NCI-H2227 treated with DMSO at 0.1 percent for 48 hours (cell line): ENCODE measurements around the gene CSMD2.
"Not testable (repeated sequence)": the region's sequence is repeated elsewhere in the genome, so short reads cannot be mapped to it uniquely, and the experiment has no call there.

Experiments
- DNase-seq: peaks from one replicate; lab custom pipeline; 2025; lab: John Stamatoyannopoulos, UW

CSMD2 gene

GRCh38 chr1:34164771-34165391 lies at the start of gene CSMD2:
CSMD2 (minus strand) TSS chr1:34165230; CDS start chr1:34165097, 133 bp downstream.
- peak; percentile 51 for DNase-seq

GRCh38 chr1:34213956-34214355 lies 48.9 kb upstream of the CSMD2 start:
- peak; percentile 3 for DNase-seq

- no peak for DNase-seq
Measured at GRCh38 chr1:34212673-34213072, 47.6 kb upstream of the CSMD2 start.

GRCh38 chr1:34199927-34200326 lies 34.9 kb upstream of the CSMD2 start:
- DNase-seq, result no peak

- no peak for DNase-seq
Measured at GRCh38 chr1:34192621-34193020, 27.6 kb upstream of the CSMD2 start.

GRCh38 chr1:34190692-34191091 lies 25.7 kb upstream of the CSMD2 start:
- DNase-seq, result no peak

- no peak for DNase-seq
Measured at GRCh38 chr1:34188985-34189384, 24.0 kb upstream of the CSMD2 start.

- no peak for DNase-seq
Measured at GRCh38 chr1:34188418-34188817, 23.4 kb upstream of the CSMD2 start.

- no peak for DNase-seq
Measured at GRCh38 chr1:34186741-34187494, 21.9 kb upstream of the CSMD2 start.

- DNase-seq, result not testable (repeated sequence)
Measured at GRCh38 chr1:34183381-34183780, 18.4 kb upstream of the CSMD2 start.

- DNase-seq, result no peak
Measured at GRCh38 chr1:34178072-34178471, 13.0 kb upstream of the CSMD2 start.

GRCh38 chr1:34176830-34177603 lies 12.0 kb upstream of the CSMD2 start, which contains the start of gene C1orf94:
C1orf94 (plus strand) TSS chr1:34176907; CDS start chr1:34177790, 883 bp downstream.
- DNase-seq, result no peak

GRCh38 chr1:34175744-34176143 lies 10.7 kb upstream of the CSMD2 start:
- no peak for DNase-seq

- DNase-seq, result no peak
Measured at GRCh38 chr1:34167389-34167788, 2.4 kb upstream of the CSMD2 start.

GRCh38 chr1:34166625-34167361 lies 1.8 kb upstream of the CSMD2 start:
- DNase-seq, result peak; percentile 27

GRCh38 chr1:34166191-34166624 lies 1.2 kb upstream of the CSMD2 start:
- no peak for DNase-seq

GRCh38 chr1:34165422-34165921 lies 442 bp upstream of the CSMD2 start:
- no peak for DNase-seq

- DNase-seq, result no peak
Measured at GRCh38 chr1:34163792-34164731, 968 bp downstream of the CSMD2 start.

- peak; percentile 69 for DNase-seq
Measured at GRCh38 chr1:34162852-34163766, 1.9 kb downstream of the CSMD2 start.

- DNase-seq, result no peak
Measured at GRCh38 chr1:34156739-34157138, 8.3 kb downstream of the CSMD2 start.
